HG03045 (cell line): Measurements from ENCODE around the gene SLC2A14.
"Not testable (repeated sequence)": the region's sequence is repeated elsewhere in the genome, so short reads cannot be mapped to it uniquely, and the experiment has no call there.

Experiments used
- ATAC-seq: cut with Tn5 transposase; IDR thresholded peaks from one replicate; pipeline ENCODE4 v1.9.1; 2021; ENCODE audit warnings: mild to moderate bottlenecking, moderate library complexity; ENCODE audit not compliant: unreplicated experiment

Gene SLC2A14

DNA sequence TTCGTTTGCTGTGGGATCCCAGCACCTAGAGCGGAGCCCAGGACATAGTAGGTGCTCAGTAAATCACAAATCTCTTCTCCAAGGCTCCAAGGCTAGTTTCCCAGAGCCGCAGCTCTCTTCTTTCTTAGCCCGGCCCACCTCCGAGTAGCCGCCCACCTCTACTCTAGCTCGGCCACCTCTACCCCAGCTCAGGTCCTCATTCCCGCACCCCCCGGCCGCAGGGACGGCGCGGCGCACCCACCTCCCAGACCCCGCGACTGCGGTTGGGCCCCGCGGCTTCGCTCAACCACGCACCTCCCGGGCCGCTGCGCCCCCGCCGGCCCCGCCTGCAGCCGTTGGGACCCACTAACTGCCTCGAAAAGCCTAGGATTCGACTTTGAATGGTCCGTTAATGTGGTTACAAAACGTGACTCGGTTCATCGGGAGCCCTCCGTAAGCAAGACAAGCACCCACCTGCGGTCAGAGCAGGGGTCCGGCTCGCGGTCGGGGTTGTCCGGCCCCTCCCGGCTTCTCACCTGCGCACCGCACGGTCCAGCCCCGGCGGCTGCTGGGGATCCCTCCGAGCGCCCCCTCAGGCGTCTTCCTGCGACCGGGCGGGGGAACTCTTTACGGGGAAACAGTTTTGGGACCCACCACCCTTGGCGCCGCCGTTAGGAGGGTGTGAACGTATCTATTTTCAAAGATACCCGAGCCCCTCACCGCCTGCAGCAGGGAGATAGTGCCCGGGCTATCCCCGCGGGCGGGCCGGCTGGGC is at the start of gene SLC2A14:
SLC2A14 (minus strand) TSS at position 350 of the 754 bp plus-strand sequence. CDS start 3,035 bp downstream, outside the sequence.
- ATAC-seq = no peak

DNA sequence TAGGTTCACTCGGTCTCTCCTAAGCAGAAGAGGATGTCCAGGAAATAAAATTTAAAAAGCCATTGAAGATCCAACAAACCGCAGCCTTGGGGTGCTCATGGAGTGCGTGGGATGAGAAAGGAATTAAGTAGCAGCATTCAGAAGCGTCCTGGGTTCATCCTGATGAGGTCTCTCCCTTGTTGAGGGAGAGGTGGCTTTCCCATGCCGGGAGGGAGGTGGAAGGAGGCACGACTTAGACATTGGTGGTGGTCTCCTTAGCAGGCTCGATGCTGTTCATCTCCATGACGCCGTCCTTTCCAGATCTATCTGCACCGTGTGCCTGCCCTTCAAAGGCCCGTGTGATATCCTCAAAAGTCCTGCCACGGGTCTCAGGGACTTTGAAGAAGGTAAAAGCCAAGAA is 48.5 kb upstream of the SLC2A14 start:
- not testable (repeated sequence) for ATAC-seq

DNA sequence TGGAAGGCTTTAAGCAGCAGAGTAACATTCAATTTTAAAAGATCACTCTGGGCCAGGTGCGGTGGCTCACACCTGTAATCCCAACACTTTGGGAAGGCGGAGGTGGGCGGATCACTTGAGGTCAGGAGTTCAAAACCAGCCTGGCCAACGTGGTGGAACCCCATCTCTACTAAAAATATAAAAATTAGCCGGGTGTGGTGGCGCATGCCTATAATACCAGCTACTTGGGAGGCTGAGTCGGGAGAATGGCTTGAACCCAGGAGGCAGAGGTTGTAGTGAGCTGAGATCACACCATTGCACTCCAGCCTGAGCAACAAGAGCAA is 45.5 kb upstream of the SLC2A14 start:
- not testable (repeated sequence) for ATAC-seq

GRCh38 chr12:7917392-7918267 is 44.9 kb upstream of the SLC2A14 start:
- no peak for ATAC-seq

GRCh38 chr12:7916936-7917335 is 44.2 kb upstream of the SLC2A14 start:
- no peak for ATAC-seq

- no peak for ATAC-seq
Observed at GRCh38 chr12:7915661-7916403, 43.1 kb upstream of the SLC2A14 start.

- ATAC-seq = not testable (repeated sequence)
Observed at GRCh38 chr12:7910106-7910505, 37.4 kb upstream of the SLC2A14 start.

- ATAC-seq = no peak
Observed at GRCh38 chr12:7907009-7907408, 34.3 kb upstream of the SLC2A14 start.

DNA sequence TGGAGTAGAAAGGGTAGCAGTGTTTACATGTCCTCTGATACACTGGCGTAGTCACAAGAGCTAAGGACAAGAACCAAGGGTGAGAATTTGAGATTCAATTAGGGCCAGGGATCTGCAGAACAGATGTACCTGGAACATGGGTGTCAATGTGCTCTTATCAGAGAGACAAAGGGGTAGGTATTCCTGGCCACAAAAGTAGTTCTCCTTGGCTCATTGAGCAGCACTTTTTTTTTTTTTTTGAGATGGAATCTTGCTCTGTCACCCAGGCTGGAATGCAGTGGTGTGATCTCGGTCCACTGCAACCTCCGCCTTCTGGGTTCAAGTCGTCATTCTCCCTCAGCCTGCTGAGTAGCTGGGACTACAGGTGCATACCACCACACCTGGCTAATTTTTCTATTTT is 33.6 kb upstream of the SLC2A14 start:
- ATAC-seq = not testable (repeated sequence)

DNA sequence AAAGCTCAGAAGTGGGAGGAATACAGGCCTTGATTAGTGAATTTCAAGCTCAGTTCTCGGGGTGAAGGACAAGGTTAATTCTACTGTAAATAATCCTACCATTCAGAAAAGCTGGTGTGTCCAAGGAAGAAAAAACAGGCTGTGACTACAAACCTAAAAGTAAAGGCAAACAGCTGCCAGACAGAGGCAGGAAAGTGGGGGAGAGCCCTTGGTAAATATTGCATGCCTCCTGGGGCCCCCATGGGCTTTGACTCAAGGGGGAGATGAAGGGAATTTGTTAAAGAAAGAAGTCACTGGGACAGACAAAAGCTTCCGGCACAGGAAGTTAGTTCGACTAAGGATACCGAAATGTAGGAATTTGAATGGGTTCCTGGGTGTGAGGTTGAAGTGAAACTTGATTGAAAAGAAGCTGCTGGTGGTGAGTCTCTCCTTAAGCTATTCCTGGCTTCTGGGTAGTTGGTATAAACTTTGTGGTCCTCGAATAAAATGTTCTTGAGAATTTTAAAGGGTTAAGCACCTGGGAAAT is 32.9 kb upstream of the SLC2A14 start:
- ATAC-seq = not testable (repeated sequence)

GRCh38 chr12:7905071-7905470 is 32.4 kb upstream of the SLC2A14 start:
- ATAC-seq = no peak

DNA sequence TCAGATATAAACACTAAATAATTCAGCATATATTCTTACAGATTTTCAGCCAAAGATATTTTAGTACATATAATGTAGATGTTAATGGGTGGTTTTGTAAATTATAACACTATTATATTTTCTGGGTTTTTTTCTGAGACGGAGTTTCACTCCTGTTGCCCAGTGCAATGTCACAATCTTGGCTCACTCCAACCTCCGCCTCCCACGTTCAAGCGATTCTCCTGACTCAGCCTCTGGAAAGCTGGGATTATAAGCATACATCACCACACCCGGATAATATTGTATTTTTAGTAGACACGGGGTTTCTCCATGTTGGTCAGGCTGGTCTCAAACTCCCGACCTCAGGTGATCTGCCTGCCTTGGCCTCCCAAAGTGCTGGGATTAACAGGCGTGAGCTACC is 29.7 kb upstream of the SLC2A14 start:
- not testable (repeated sequence) for ATAC-seq

GRCh38 chr12:7899755-7900154 is 27.0 kb upstream of the SLC2A14 start:
- no peak for ATAC-seq

DNA sequence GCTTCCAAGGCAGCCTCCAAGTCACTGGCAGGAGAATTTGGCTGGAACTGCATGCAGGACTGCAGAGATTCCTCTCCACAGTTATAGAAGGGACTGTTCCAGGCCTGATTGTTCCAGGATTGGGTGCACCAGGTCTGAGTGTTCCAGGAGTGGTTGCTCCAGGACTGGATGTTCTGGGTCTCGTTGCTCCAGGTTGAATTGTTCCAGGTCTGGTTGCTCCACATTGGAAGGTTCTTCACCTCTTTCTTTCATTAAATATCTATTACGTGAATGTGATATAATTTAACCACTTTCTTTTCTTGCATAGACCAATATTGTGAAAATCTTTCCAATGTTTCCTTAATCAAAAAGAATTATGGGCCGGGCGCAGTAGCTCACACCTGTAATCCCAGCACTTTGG is 24.0 kb upstream of the SLC2A14 start:
- ATAC-seq = not testable (repeated sequence)

GRCh38 chr12:7892186-7892980 is 19.7 kb upstream of the SLC2A14 start:
- ATAC-seq = no peak

- ATAC-seq = no peak
Observed at GRCh38 chr12:7884689-7885088, 12.0 kb upstream of the SLC2A14 start.

- not testable (repeated sequence) for ATAC-seq
Observed at GRCh38 chr12:7881736-7882120, 9.0 kb upstream of the SLC2A14 start.

GRCh38 chr12:7880952-7881735 is 8.4 kb upstream of the SLC2A14 start:
- ATAC-seq = not testable (repeated sequence)

- ATAC-seq = no peak
Observed at GRCh38 chr12:7879246-7879645, 6.5 kb upstream of the SLC2A14 start.

DNA sequence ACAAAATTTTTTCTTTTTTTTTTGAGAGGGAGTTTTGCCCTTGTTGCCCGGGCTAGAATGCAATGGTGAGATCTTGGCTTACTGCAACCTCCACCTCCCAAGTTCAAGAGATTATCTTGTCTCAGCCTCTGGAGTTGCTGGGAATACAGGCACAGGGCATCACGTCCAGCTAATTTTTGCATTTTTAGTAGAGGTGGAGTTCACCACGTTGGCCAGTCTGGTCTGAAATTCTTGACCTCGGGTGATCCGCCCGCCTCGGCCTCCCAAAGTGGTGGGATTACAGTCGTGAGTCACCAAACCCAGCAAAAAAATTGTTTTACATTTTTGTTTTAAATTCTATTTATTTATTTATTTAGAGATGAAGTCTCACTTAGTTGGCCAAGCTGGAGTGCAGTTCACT is 4.7 kb upstream of the SLC2A14 start:
- ATAC-seq = no peak
